ENCODE results near the gene MAPK1IP1L. TPM values are rescaled to one million over a fixed set of nuclear protein-coding genes. Genes with fewer than 3 reads are reported as not detected.
A peak's percentile ranks its signal among the peaks of the same experiment; 100 is the strongest.

Gene MAPK1IP1L
- total and polyA plus RNA-seq, 2 of the 8 experiments (the other 6 are each of a cell fraction or from before 2014, with no cell fraction given) = 111 to 228 TPM

DNA sequence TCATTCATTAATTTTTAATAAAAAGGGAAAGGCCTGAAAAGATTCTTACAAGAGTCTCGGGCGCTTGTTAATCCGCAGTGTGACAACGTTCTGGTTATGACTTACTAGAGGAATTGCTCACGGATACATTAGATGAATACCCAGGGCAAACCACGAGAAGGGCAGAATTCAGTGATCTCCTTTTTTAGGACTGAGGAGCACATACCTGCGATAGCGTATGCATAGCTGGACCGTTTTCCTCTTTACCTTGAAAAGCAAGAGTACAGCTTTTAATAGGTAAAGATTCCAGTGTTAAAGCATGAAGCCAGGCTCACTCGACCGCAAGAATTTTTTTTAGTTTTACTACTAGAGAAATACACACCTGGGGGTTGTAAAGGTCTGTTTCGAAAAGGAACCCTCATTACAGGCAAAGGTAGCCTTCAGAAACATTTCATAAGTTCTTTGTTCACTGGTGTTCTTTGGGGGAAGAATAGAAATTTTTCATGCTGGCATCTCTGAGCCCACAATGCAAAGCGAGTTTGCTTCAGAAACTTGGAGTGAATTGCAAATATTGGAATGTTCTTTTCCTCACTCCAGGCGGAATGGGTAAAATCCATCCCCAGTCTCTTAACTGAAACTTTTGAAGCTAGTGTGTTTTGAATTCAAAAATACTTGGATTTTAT is 953 bp downstream of the MAPK1IP1L start:
- peak; percentile 52 for FAIRE-seq

More for the DNA sequence above, 953 bp downstream of the MAPK1IP1L start:
- Histone ChIP-seq H2BK12ac (ENCODE audit: low read depth, low read length) (peak overlapping the region; percentile 99; the same call in 1 of the 2 replicates), H2BK120ac (replicated peaks; ENCODE audit: low read depth, low read length) (peak overlapping the region; percentile 70), H3K4me2 (ENCODE audit: insufficient read depth in 1 of 2, low read depth in 2 of 2, low read length in 2 of 2) (peak overlapping the region; percentile 84 to 91), H2BK15ac (ENCODE audit: low read length) (peak overlapping the region; percentile 93; the same call in 1 of the 2 replicates), H3K18ac (ENCODE audit: extremely low read depth, low read length) (peak overlapping the region; percentile 96), H3K27me3 (replicated peaks in 1 of 4; ENCODE audit: control insufficient read depth in 3 of 4, extremely low read depth in 1 of 4, insufficient read depth in 3 of 4, low read length in 3 of 4) (no peaks in the 10 kb centered on the region), H3K23me2 (ENCODE audit: low read depth, low read length) (peaks cover 4% of the 10 kb centered on the region; the same call in 1 of the 2 replicates), H4K8ac (ENCODE audit: extremely low read depth, insufficient read depth, low read length) (peak overlapping the region; percentile 39; the same call in 1 of the 2 replicates), H3K79me2 (ENCODE audit: control insufficient read depth in 1 of 2, insufficient read depth in 2 of 2, low read length in 2 of 2) (peaks cover 20 to 53% of the 10 kb centered on the region in 2 experiments), H3K23ac (ENCODE audit: insufficient read length) (no peak overlapping the region), H2BK20ac (ENCODE audit: low read length) (peak overlapping the region; percentile 63; the same call in 1 of the 2 replicates), H4K5ac (ENCODE audit: insufficient read length, low read depth, low read length) (peak overlapping the region; percentile 38), H3K9me3 (ENCODE audit: insufficient read depth in 2 of 2, low read depth in 1 of 2, low read length in 1 of 2) (no peaks in the 10 kb centered on the region), H3K4me3 (ENCODE audit: extremely low read depth in 1 of 4, insufficient read depth in 2 of 4, low read depth in 3 of 4, low read length in 4 of 4) (peak overlapping the region; percentile 77 to 97 (median 94)), H2BK5ac (ENCODE audit: low read depth, low read length) (peak overlapping the region; percentile 96), H3K27ac (ENCODE audit: low read depth, low read length) (peak overlapping the region; percentile 99), H2AFZ (ENCODE audit: low read length) (no peak overlapping the region), H3K36me3 (ENCODE audit: control insufficient read depth in 2 of 4, insufficient read depth in 4 of 4, low read length in 3 of 4) (peaks cover 0 to 15% (median 0%) of the 10 kb centered on the region in 4 experiments; a peak in 1 of 8 replicates), H3K14ac (ENCODE audit: insufficient read length) (peak overlapping the region; percentile 95), H4K91ac (replicated peaks; ENCODE audit: insufficient read length, low read length) (peak overlapping the region; percentile 91), H2AK5ac (ENCODE audit: low read depth, low read length) (peak overlapping the region; percentile 100), H3K4me1 (replicated peaks in 1 of 4; ENCODE audit: control insufficient read depth in 3 of 4, insufficient read depth in 4 of 4, low read length in 3 of 4) (peaks cover 0 to 2% (median 0%) of the 10 kb centered on the region in 4 experiments; a peak in 5 of 7 replicates), H3K56ac (replicated peaks; ENCODE audit: insufficient read length, low read depth, low read length) (peak overlapping the region; percentile 85), H3K9ac (replicated peaks in 1 of 4; ENCODE audit: extremely low read depth in 1 of 4, low read depth in 3 of 4, low read length in 3 of 4) (peak overlapping the region; percentile 99 to 100 (median 100)), H4K20me1 (replicated peaks in 1 of 2; ENCODE audit: control insufficient read depth in 1 of 2, insufficient read depth in 2 of 2, low read length in 2 of 2) (peaks cover 2% of the 10 kb centered on the region in 2 experiments), H3K79me1 (ENCODE audit: low read depth, low read length) (no peaks in the 10 kb centered on the region; the same call in 1 of the 2 replicates), H3K4ac (replicated peaks; ENCODE audit: insufficient read length, low read depth, low read length) (peak overlapping the region; percentile 4)
- DNase-seq (ENCODE audit: low read depth in 1 of 2, low spot score in 2 of 2) = no peak
- POLR2A ChIA-PET (ENCODE audit: partially characterized antibody) = interaction anchor here (1.0 to 6.7 kb wide), 21 partner anchors 8 to 564 kb away, joined by 3 to 101 read pairs (median 8); partner anchors contain the start of genes DLGAP5, LGALS3, SOCS4 and WDHD1
- no peak for TF ChIP-seq NRF1 (IDR thresholded peaks at IDR 0.05; ENCODE audit: low read depth, low read length)
- no peak for TF ChIP-seq RNF2 (IDR thresholded peaks at IDR 0.05; ENCODE audit: borderline replicate concordance, low read depth, low read length, missing control alignments, poor library complexity, severe bottlenecking)
- no peak for TF ChIP-seq EGR1 (IDR thresholded peaks at IDR 0.05; ENCODE audit: borderline replicate concordance, low read depth, low read length)
- CTCF ChIA-PET (ENCODE audit: partially characterized antibody) = interaction anchor here (0.6 to 2.5 kb wide), 7 partner anchors 9 to 585 kb away, joined by 3 to 22 read pairs (median 5); partner anchors contain the start of genes SOCS4 and WDHD1
- WGBS, 2 experiments (ENCODE audit: extremely low coverage in 1 of 2, insufficient coverage in 1 of 2, insufficient read length in 1 of 2, insufficient replicate concordance in 2 of 2, low coverage in 1 of 2, low lambda C conversion rate in 2 of 2, missing lambda C conversion rate in 1 of 2) = 6% methylated on average over 14 of the region's 14 CpGs; no CpG with 5 or more reads in 1 of the 2 experiments

Measured in H1 (cell line).